ENCODE results near the gene PKD1L1. TPM values are rescaled to one million over a fixed set of nuclear protein-coding genes. Genes with fewer than 3 reads are reported as not detected.
"Not testable (repeated sequence)": the region's sequence is repeated elsewhere in the genome, so short reads cannot be mapped to it uniquely, and the experiment has no call there.

The PKD1L1 gene
- total and polyA plus RNA-seq, 8 donors, result 0.13 to 0.67 (median 0.34) TPM

DNA sequence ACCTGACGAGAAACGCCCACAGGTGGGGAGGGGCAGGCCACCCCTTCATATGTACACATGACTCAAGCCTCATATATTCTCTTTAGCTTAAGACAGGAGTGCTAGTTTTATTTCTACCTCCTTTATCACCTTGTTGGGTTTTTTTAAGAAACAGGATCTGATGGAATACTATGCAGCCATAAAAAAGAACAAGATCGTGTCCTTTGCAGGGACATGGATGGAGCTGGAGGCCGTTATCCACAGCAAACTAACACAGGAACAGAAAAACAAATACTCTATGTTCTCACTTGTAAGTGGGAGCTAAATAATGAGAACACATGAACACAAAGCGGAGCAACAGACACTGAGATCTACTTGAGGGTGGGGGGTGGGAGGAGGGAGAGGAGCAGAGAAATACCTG, 42.3 kb upstream of the PKD1L1 start:
- Histone ChIP-seq H3K4me3 (no peak overlapping the region), H3K27me3 (no peaks in the 10 kb centered on the region), H3K4me1 (peaks cover 0 to 17% of the 10 kb centered on the region in 2 donors), H3K27ac (no peak overlapping the region), H3K36me3 (no peaks in the 10 kb centered on the region), H3K9me3 (no peaks in the 10 kb centered on the region)
- intact Hi-C loops (cut with DNase I), result loop anchor here in 1 of 2 donors (5.0 kb wide), 1 partner anchor 117 kb away; no protein-coding TSS in a partner anchor
- ATAC-seq (no peak), DNase-seq (no peak)
- TF ChIP-seq, protein P1, sequence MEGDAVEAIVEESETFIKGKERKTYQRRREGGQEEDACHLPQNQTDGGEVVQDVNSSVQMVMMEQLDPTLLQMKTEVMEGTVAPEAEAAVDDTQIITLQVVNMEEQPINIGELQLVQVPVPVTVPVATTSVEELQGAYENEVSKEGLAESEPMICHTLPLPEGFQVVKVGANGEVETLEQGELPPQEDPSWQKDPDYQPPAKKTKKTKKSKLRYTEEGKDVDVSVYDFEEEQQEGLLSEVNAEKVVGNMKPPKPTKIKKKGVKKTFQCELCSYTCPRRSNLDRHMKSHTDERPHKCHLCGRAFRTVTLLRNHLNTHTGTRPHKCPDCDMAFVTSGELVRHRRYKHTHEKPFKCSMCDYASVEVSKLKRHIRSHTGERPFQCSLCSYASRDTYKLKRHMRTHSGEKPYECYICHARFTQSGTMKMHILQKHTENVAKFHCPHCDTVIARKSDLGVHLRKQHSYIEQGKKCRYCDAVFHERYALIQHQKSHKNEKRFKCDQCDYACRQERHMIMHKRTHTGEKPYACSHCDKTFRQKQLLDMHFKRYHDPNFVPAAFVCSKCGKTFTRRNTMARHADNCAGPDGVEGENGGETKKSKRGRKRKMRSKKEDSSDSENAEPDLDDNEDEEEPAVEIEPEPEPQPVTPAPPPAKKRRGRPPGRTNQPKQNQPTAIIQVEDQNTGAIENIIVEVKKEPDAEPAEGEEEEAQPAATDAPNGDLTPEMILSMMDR (IDR thresholded peaks at IDR 0.05), result no peak

DNA sequence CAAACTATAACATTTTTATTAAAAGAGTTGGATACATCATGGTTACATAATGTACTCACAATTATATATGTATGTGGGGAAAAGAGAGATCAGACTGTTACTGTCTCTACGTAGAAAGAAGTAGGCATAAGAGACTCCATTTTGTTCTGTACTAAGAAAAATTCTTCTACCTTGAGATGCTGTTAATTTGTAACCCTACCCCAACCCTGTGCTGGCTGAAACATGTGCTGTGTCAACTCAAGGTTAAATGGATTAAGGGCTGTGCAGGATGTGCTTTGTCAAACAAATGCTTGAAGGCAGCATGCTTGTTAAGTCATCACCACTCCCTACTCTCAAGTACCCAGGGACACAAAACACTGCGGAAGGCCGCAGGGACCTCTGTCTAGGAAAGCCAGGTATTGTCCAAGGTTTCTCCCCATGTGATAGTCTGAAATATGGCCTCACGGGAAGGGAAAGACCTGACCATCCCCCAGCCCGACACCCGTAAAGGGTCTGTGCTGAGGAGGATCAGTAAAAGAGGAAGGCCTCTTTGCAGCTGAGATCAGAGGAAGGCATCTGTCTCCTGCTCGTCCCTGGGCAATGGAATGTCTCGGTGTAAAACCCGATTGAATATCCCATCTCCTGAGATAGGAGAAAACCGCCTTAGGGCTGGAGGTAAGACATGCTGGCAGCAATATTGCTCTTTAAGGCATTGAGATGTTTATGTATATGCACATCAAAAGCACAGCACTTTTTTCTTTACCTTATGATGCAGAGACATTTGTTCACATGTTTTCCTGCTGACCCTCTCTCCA, 41.5 kb upstream of the PKD1L1 start:
- not testable (repeated sequence) for H3K9me3 ChIP-seq, H3K36me3 ChIP-seq, H3K27me3 ChIP-seq, H3K27ac ChIP-seq, ATAC-seq, H3K4me3 ChIP-seq
- intact Hi-C loops (cut with DNase I), result loop anchor here in 1 of 2 donors (5.0 kb wide), 1 partner anchor 117 kb away; no protein-coding TSS in a partner anchor
- peak in 1 of 4 donors; percentile 53 for DNase-seq
- H3K4me1 ChIP-seq, result peaks cover 0 to 17% of the 10 kb centered on the region in 2 donors

GRCh38 chr7:47988496-47989386, 40.5 kb upstream of the PKD1L1 start:
- intact Hi-C loops (cut with DNase I), result no loop called here
- TF ChIP-seq, protein P1 (IDR thresholded peaks at IDR 0.05), result no peak
- Histone ChIP-seq H3K27ac (no peak overlapping the region), H3K9me3 (no peaks in the 10 kb centered on the region), H3K4me3 (no peak overlapping the region), H3K36me3 (no peaks in the 10 kb centered on the region), H3K4me1 (peaks cover 0 to 17% of the 10 kb centered on the region in 2 donors), H3K27me3 (no peaks in the 10 kb centered on the region)
- ATAC-seq (no peak), DNase-seq (no peak)

- no peak for ATAC-seq
- H3K4me1 ChIP-seq, result peaks cover 0 to 16% of the 10 kb centered on the region in 2 donors
- H3K27ac ChIP-seq, result no peak overlapping the region
- no peak overlapping the region for H3K4me3 ChIP-seq
- no peak for DNase-seq
- intact Hi-C loops (cut with DNase I), result no loop called here
- H3K36me3 ChIP-seq, result peaks cover 0 to 8% of the 10 kb centered on the region in 2 donors
- H3K9me3 ChIP-seq, result no peaks in the 10 kb centered on the region
- TF ChIP-seq, protein P1 (IDR thresholded peaks at IDR 0.05), result no peak
- H3K27me3 ChIP-seq, result no peaks in the 10 kb centered on the region
Observed at GRCh38 chr7:47982610-47983009, 34.3 kb upstream of the PKD1L1 start.

GRCh38 chr7:47980648-47981047, 32.4 kb upstream of the PKD1L1 start:
- H3K27me3 ChIP-seq; ATAC-seq; H3K27ac ChIP-seq; intact Hi-C loops (cut with DNase I); H3K4me3 ChIP-seq; H3K9me3 ChIP-seq; DNase-seq: not testable (repeated sequence)
- peaks cover 0 to 27% of the 10 kb centered on the region in 2 donors for H3K36me3 ChIP-seq
- H3K4me1 ChIP-seq, result peaks cover 0 to 25% of the 10 kb centered on the region in 2 donors

DNA sequence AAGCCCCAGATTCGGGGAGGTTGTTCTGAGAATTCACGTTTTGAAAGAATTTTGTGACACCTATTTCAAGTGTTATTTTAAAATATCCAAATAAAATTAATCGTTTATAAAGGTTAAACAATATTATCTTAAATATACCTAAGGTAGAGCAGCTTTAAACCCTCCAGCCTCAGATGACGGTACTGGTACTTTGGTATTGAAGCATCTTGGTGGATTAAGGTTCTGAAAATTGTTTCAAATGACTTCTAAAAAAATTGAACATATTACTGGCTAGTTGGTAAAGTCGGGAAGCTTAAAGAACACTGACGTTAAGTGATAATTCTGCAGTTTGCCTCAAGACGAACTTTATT, 31.5 kb upstream of the PKD1L1 start:
- ATAC-seq (no peak), DNase-seq (no peak)
- peak overlapping the region; percentile 50 to 53 for H3K4me3 ChIP-seq
- peak overlapping the region; percentile 65 to 91 for H3K27ac ChIP-seq
- peaks cover 0 to 25% of the 10 kb centered on the region in 2 donors for H3K4me1 ChIP-seq
- TF ChIP-seq, protein P1 (IDR thresholded peaks at IDR 0.05), result no peak
- H3K9me3 ChIP-seq, result no peaks in the 10 kb centered on the region
- intact Hi-C loops (cut with DNase I), result no loop called here
- peaks cover 4 to 36% of the 10 kb centered on the region in 2 donors for H3K36me3 ChIP-seq
- no peaks in the 10 kb centered on the region for H3K27me3 ChIP-seq
